GM21515 (cell line): ENCODE measurements around the gene ZNF417.
"Not testable (repeated sequence)": the region's sequence is repeated elsewhere in the genome, so short reads cannot be mapped to it uniquely, and the experiment has no call there.

Experiments
- ATAC-seq: cut with Tn5 transposase; IDR thresholded peaks from one replicate; pipeline ENCODE4 v1.9.1; 2021; ENCODE audit not compliant: unreplicated experiment

The ZNF417 gene

GRCh38 chr19:57916168-57916995 is at the start of gene ZNF417:
Gene ZNF417 (minus strand): TSS chr19:57916592. CDS start chr19:57916411, 181 bp downstream.
- ATAC-seq: peak; percentile 93

- no peak for ATAC-seq
Measured at GRCh38 chr19:57964761-57965160, 48.4 kb upstream of the ZNF417 start.

GRCh38 chr19:57961785-57962184 is 45.4 kb upstream of the ZNF417 start:
- ATAC-seq: no peak

- no peak for ATAC-seq
Measured at GRCh38 chr19:57954996-57955395, 38.6 kb upstream of the ZNF417 start.

GRCh38 chr19:57949702-57950101 is 33.3 kb upstream of the ZNF417 start:
- ATAC-seq: no peak

- ATAC-seq: no peak
Measured at GRCh38 chr19:57949296-57949695, 32.9 kb upstream of the ZNF417 start.

- ATAC-seq: peak; percentile 87
Measured at GRCh38 chr19:57947419-57948134, 31.2 kb upstream of the ZNF417 start, which contains the start of gene ZNF256. Gene ZNF256 (minus strand): TSS chr19:57947706. CDS start chr19:57947474, 232 bp downstream.

GRCh38 chr19:57947088-57947418 is 30.7 kb upstream of the ZNF417 start:
- ATAC-seq: peak; percentile 22

GRCh38 chr19:57946316-57946715 is 29.9 kb upstream of the ZNF417 start:
- ATAC-seq: no peak

- no peak for ATAC-seq
Measured at GRCh38 chr19:57941593-57941992, 25.2 kb upstream of the ZNF417 start.

- ATAC-seq: no peak
Measured at GRCh38 chr19:57935731-57936130, 19.3 kb upstream of the ZNF417 start.

- ATAC-seq: no peak
Measured at GRCh38 chr19:57934820-57935665, 18.7 kb upstream of the ZNF417 start, which contains the start of gene ZNF418. Gene ZNF418 (minus strand): TSS chr19:57935402. CDS start chr19:57933822, 1,580 bp downstream.

- ATAC-seq: no peak
Measured at GRCh38 chr19:57927587-57927986, 11.2 kb upstream of the ZNF417 start.

- ATAC-seq: no peak
Measured at GRCh38 chr19:57914531-57914930, 1.9 kb downstream of the ZNF417 start.

- ATAC-seq: no peak
Measured at GRCh38 chr19:57907394-57907793, 9.0 kb downstream of the ZNF417 start.

- ATAC-seq: no peak
Measured at GRCh38 chr19:57905258-57905657, 11.1 kb downstream of the ZNF417 start.

GRCh38 chr19:57903618-57904184 is 12.7 kb downstream of the ZNF417 start:
- no peak for ATAC-seq

- ATAC-seq: no peak
Measured at GRCh38 chr19:57900311-57900710, 16.1 kb downstream of the ZNF417 start.

- not testable (repeated sequence) for ATAC-seq
Measured at GRCh38 chr19:57890706-57891105, 25.7 kb downstream of the ZNF417 start.

- peak; percentile 86 for ATAC-seq
Measured at GRCh38 chr19:57888560-57889231, 27.7 kb downstream of the ZNF417 start, which contains the start of gene ZNF814. Gene ZNF814 (minus strand): TSS chr19:57889037. CDS start chr19:57888802, 235 bp downstream.
